ENCODE results near the gene GFI1B.
"Not testable (repeated sequence)": the region's sequence is repeated elsewhere in the genome, so short reads cannot be mapped to it uniquely, and the experiment has no call there.

Gene GFI1B

GRCh38 chr9:133023117-133023890, 44.8 kb downstream of the GFI1B start:
- DNase-seq: peak; percentile 16

DNA sequence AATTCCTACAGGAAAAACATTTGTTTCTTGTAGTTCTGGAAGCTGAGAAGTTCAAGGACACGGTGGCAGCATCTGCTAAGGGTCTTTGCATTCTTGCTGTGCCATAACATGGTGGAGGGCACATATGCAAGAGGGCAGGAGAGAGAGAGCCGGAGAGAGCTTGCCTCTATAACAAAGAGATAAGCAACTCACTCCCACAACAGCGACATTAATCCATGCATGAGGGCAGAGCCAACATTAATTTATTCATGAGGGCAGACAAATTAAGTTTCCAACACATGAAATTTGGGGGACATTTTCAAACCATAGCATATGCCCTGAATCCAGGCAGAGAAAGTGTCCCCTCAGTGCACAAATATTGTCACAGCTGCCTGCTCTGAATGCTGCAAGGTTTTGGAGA, 47.9 kb downstream of the GFI1B start:
- no peak for DNase-seq

DNA sequence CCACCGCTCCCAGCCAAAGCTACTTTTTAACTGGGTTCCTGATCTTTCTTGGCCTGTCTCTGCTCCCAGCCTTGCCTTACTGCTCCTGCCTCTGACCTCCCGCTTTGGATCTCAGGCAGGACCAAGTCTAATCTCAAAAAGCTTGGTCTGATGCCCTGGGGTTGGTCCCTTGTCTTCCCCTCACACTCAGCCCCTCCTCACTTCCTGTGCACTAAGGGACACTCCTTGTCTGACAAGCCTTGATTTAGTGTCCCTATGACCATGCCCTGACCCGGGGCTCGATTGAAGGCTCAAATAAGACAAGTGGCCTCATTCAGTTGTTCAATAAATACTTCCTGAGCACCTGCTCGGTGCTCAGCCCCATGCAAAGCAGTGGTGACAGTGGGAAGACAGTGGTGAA, 48.6 kb downstream of the GFI1B start:
- no peak for DNase-seq

DNA sequence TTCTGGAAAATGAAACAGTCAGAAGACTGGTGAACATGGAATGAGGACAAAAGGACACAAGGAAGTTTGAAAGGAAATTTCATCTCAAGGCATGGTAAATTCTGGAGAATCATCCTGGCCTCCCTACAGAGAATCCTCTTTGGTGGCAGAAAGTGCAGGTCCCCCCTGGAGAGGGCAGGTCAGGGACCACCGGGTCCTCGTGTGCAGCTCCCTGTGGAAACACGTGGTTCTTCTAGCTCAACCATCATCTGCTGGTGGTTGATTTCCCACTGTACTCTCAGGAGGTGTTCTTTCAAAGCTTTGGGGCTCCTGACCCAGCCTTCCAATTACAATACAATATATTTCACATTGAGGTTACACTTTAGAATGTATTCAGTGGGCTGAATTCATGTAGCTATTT, 49.7 kb downstream of the GFI1B start:
- no peak for DNase-seq

DNA sequence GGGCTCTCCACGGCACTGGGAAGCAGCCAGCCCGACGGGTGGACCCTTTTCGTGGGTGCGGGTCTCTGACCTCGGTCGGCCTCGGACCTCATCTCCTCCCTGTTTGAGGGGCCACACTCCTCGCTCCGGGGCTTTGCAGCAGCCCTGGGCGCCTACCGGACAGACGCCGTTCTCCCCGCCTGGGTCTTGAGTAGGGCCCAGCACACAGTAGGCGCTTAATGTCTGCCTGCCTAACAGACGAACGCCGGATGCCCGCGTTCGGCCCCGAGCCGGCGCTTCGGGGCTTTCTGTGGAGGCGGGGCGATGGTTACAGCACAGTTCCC, 51.5 kb downstream of the GFI1B start:
- DNase-seq: no peak

GRCh38 chr9:133030317-133031129, 52.0 kb downstream of the GFI1B start, which contains the start of gene GTF3C5:
TSS of gene GTF3C5 (plus strand) at chr9:133030997. CDS start at chr9:133031012, 15 bp downstream.
- peak; percentile 89 for DNase-seq

GRCh38 chr9:133031130-133031422, 52.6 kb downstream of the GFI1B start:
- DNase-seq: no peak

DNA sequence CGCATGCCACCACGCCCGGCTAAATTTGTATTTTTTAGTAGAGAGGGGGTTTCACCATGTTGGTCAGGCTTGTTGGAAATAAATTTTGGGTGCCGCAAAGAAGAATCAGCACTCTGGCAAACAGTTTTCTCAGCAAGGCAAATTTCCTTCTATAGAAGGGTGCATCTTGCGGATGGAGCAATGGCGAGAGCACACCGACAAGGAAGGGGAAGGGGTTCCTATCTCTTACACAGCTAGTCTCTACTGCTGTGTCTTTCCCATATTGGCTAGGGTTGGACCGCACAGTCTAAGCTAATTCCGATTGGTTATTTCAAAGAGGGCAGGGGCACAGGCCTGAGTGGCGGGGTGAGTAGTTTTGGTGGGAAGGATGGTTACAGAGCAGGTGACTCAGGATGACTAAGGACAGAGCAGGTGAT, 53.0 kb downstream of the GFI1B start:
- no peak for DNase-seq

GRCh38 chr9:133032171-133032570, 53.7 kb downstream of the GFI1B start:
- no peak for DNase-seq

- DNase-seq: no peak
Measured at GRCh38 chr9:133035669-133036068, 57.2 kb downstream of the GFI1B start.

- no peak for DNase-seq
Measured at GRCh38 chr9:133037775-133038515, 59.5 kb downstream of the GFI1B start.

DNA sequence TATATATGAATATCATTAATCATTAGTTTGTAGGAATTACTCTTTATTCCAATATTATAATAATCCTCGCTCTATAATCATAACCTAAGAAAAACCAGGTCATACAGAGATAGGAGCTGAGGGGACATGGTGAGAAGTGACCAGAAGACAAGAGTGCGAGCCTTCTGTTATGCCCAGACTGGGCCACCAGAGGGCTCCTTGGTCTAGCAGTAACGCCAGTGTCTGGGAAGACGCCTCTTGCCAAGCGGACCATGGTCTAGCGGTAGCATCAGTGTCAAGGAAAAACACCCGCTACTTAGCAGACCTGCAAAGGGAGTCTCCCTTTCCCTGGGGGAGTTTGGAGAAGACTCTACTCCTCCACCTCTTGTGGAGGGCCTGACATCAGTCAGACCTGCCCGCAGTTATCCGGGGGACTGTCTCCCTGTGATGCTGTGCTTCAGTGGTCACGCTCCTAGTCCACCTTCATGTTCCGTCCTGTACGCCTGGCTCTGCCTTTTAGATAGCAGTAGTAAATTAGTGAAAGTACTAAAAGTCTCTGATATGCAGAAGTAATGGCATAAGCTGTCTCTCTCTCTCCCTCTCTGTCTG, 62.5 kb downstream of the GFI1B start:
- not testable (repeated sequence) for DNase-seq

Measured in activated effector memory CD4-positive, alpha-beta T cell treated with Interleukin-2 at 50 U/mL for 16 hours (primary cell).